Left lung (tissue), 10 donors: Measurements from ENCODE around the gene PTPRN2. TPM values are rescaled to one million over a fixed set of nuclear protein-coding genes. Genes with fewer than 3 reads are reported as not detected.
A peak's percentile ranks its signal among the peaks of the same experiment; 100 is the strongest.

Source experiments
- ATAC-seq: fragments of 200-7000 bp; cut with Tn5 transposase; one replicate; pipeline ENCODE4 v1.9.1; 2020; ENCODE audit warnings: moderate library complexity
- DNase-seq, 4 donors: peaks; one replicate each; pipeline ENCODE4 v3.0.0-alpha.2; 2013 to 2020
- H3K27ac ChIP-seq, 2 donors: fragments of 200-600 bp; sonication (generic) in 1 of 2; one replicate each; pipeline versions ENCODE4 v1.5.0 to v1.8.0; 2020 to 2021
- H3K27me3 ChIP-seq, 2 donors: fragments of 200-600 bp; sonication (generic) in 1 of 2; one replicate each; pipeline versions ENCODE4 v1.5.0 to v1.8.0; 2020 to 2021
- H3K36me3 ChIP-seq, 2 donors: fragments of 200-600 bp; sonication (generic) in 1 of 2; one replicate each; pipeline versions ENCODE4 v1.5.0 to v1.8.0; 2020 to 2021
- H3K4me1 ChIP-seq, 2 donors: fragments of 200-600 bp; one replicate each; pipeline ENCODE4 v1.8.0; 2021
- H3K4me3 ChIP-seq, 2 donors: fragments of 200-600 bp; sonication (generic) in 1 of 2; one replicate each; pipeline versions ENCODE4 v1.5.0 to v1.8.0; 2020 to 2021; ENCODE audit warnings: mild to moderate bottlenecking in 1 of 2
- H3K9me3 ChIP-seq, 2 donors: fragments of 200-600 bp; sonication (generic) in 1 of 2; one replicate each; pipeline versions ENCODE4 v1.5.0 to v1.8.0; 2020 to 2021
- intact Hi-C, 2 donors: fragments of 100-400 bp; cut with DNase I; formaldehyde crosslinking; loops; one replicate each; pipeline versions ENCODE4 v1.11.2 to v1.14.2; 2022
- polyA plus RNA-seq, 6 donors: library from polyadenylated mRNA; unstranded; fragments of 120-200 nt; gene quantifications; one replicate each; pipeline ENCODE4 v1.2.1, GENCODE V29; 2013; ENCODE audit not compliant: insufficient read length in 6 of 6
- total RNA-seq, 2 donors: library from RNA; stranded (reverse); fragmentation: NEBNext Ultra II Directional; extraction: Animal tissue kit (Norgen Biotek cat#: 25700); gene quantifications; one replicate each; pipeline ENCODE4 v1.2.1, GENCODE V29; 2021
- TF ChIP-seq, protein P1 (sequence below), 2 donors: fragments of 200-600 bp; sonication (generic) in 1 of 2; IDR thresholded peaks; one replicate each; pipeline versions ENCODE4 v1.5.0 to v1.8.0; 2021; ENCODE audit warnings: antibody characterized with exemption in 2 of 2
- donor health status: DM: no; HTN: yes; CAD: no.
- donor health status: DM: no; HTN: no; CAD: no.

PTPRN2 gene
- total and polyA plus RNA-seq, 8 donors = 4.0 to 7.8 (median 6.8) TPM

DNA sequence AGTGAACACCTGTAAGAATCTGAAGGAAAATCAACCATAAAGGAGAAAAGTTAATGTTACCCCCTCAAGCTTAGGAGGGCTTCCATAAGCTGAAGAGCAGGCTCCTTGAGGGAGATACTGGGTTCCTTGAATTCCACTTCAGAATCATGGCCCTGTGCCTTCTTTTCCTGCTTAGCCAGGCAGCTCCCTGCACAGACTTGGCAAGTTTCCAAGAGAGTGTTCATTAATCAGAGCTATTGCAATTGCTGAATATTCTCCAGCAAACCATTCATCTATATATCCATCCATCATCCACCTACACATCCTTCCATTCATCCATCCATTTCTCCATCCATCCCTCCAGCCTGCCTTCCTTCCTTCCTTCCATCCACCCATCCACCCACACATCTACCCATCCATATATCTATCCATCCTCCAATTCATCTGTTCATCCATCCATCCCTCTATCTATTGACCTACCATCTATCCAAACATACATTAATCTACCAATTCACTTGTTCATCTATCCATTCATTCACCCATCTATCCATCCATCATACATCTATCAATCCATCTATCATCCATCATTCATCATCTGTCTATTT lies 574.4 kb downstream of the PTPRN2 start:
- TF ChIP-seq, protein P1, sequence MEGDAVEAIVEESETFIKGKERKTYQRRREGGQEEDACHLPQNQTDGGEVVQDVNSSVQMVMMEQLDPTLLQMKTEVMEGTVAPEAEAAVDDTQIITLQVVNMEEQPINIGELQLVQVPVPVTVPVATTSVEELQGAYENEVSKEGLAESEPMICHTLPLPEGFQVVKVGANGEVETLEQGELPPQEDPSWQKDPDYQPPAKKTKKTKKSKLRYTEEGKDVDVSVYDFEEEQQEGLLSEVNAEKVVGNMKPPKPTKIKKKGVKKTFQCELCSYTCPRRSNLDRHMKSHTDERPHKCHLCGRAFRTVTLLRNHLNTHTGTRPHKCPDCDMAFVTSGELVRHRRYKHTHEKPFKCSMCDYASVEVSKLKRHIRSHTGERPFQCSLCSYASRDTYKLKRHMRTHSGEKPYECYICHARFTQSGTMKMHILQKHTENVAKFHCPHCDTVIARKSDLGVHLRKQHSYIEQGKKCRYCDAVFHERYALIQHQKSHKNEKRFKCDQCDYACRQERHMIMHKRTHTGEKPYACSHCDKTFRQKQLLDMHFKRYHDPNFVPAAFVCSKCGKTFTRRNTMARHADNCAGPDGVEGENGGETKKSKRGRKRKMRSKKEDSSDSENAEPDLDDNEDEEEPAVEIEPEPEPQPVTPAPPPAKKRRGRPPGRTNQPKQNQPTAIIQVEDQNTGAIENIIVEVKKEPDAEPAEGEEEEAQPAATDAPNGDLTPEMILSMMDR (IDR thresholded peaks at IDR 0.05) = no peak
- H3K27me3 ChIP-seq = peaks cover 0 to 14% of the 10 kb centered on the region in 2 donors
- peaks cover 3 to 7% of the 10 kb centered on the region in 2 donors for H3K4me1 ChIP-seq
- H3K36me3 ChIP-seq = no peaks in the 10 kb centered on the region
- no peak overlapping the region for H3K4me3 ChIP-seq
- ATAC-seq (no peak), DNase-seq (peak in 1 of 4 donors; percentile 9)
- H3K9me3 ChIP-seq = no peaks in the 10 kb centered on the region
- no peak overlapping the region for H3K27ac ChIP-seq
- intact Hi-C loops = no loop called here

DNA sequence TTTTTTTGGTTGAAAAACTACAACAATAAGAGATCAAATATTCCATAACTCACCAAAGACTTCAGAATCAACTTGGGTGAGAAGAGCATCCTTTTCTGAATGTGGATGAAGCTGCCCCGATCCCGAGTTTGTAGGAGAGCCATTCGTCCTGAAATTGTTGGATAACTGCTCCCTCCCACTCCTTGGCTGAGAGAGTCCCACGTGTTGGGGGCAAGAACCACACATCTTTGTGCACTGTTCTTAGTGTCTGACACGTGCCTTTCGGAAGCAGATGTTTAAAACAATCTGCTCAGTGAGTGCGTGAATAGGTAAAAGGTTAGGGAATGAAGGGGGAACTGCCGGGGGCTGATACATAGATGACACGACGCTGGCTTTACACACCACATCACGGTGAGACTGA lies 575.7 kb downstream of the PTPRN2 start:
- TF ChIP-seq, protein P1 (IDR thresholded peaks at IDR 0.05) = no peak
- no peaks in the 10 kb centered on the region for H3K36me3 ChIP-seq
- no peak overlapping the region for H3K27ac ChIP-seq
- no peak for ATAC-seq
- H3K27me3 ChIP-seq = peaks cover 0 to 14% of the 10 kb centered on the region in 2 donors
- intact Hi-C loops = no loop called here
- H3K4me3 ChIP-seq = no peak overlapping the region
- DNase-seq = no peak
- no peaks in the 10 kb centered on the region for H3K9me3 ChIP-seq
- peaks cover 3 to 7% of the 10 kb centered on the region in 2 donors for H3K4me1 ChIP-seq

DNA sequence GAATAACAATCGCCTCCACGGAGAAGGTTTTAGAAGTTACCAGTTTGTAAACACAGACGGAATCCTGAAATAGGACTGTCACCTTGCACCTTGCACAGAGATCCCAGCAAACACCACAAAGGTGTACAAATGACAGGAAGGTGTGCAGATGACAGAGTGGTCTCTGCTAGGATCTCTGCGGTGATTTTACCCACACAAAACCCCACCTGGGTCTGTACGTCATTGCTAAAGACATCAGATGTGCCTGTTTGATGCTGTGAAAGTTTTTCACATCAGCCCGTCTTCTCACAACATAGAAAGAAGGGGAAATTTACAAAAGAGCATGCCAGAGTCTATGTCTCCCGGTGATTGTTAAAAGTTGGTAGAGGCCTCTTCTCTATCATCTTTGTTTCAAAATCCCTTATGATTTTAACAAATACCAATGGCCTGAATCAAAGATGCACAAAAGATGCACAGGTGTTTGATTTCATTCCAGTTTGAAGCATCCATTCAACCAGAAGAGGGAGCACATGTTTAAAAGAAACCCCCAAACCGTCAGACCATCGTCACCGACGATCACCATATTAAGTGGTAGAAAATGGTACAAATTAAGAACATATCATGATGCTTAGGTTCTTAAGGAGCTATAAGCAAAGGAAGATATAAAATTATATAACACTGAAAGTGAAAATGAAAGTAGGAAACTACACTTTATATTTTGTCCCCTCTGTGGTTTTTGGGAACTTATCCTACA lies 576.5 kb downstream of the PTPRN2 start:
- no peak for ATAC-seq
- TF ChIP-seq, protein P1 (IDR thresholded peaks at IDR 0.05) = no peak
- intact Hi-C loops = no loop called here

DNA sequence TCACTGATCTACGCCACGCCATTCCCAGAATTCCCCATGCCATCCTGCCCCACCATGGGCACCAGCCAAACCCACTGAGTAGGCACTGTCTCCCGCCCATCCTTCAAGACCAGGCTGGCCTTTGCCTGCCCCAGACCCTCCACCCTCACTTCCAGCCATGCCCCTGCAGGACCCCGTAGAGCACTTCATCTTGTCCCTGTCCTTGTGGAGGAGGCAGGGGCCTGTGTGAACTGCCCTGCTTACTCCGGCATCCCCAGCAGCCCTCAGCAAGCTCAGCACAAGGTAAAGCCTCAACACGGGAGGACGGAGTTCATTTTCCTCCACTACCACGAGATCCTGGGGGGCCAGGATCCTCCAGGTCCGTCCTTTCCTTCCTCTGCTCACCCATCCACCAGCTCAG lies 577.7 kb downstream of the PTPRN2 start:
- Histone ChIP-seq H3K9me3 (no peaks in the 10 kb centered on the region), H3K27me3 (no peaks in the 10 kb centered on the region), H3K36me3 (no peaks in the 10 kb centered on the region), H3K27ac (no peak overlapping the region), H3K4me3 (no peak overlapping the region), H3K4me1 (no peaks in the 10 kb centered on the region)
- ATAC-seq (no peak), DNase-seq (no peak)
- TF ChIP-seq, protein P1 (IDR thresholded peaks at IDR 0.05) = no peak
- intact Hi-C loops = no loop called here

More for the DNA sequence above, 576.5 kb downstream of the PTPRN2 start:
- Histone ChIP-seq H3K4me3 (no peak overlapping the region), H3K27me3 (peaks cover 0 to 9% of the 10 kb centered on the region in 2 donors), H3K9me3 (no peaks in the 10 kb centered on the region), H3K27ac (no peak overlapping the region), H3K36me3 (no peaks in the 10 kb centered on the region), H3K4me1 (peaks cover under 1 to 2% of the 10 kb centered on the region in 2 donors)
- no peak for DNase-seq

DNA sequence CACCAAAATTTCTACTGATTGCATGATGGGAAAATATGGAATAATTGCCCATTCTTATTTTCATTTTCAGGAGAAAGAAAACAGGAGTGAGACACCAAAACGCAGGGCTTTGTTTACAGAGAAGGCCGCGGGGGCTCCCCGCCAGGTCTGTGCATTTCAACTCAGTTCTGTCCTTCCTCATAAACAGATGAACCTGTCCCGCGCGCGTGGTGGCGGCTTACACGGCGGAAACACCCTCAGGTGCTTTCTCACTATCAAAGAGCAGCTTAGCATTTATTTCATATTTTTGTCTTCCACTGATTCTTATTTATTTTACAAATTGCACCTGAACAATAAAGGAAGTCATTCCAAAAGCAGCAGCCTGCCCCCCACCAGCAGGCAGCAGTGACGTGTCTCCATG lies 579.4 kb downstream of the PTPRN2 start:
- TF ChIP-seq, protein P1 (IDR thresholded peaks at IDR 0.05) = no peak
- Histone ChIP-seq H3K36me3 (no peaks in the 10 kb centered on the region), H3K9me3 (no peaks in the 10 kb centered on the region), H3K4me1 (no peaks in the 10 kb centered on the region), H3K27ac (no peak overlapping the region), H3K27me3 (no peaks in the 10 kb centered on the region), H3K4me3 (no peak overlapping the region)
- intact Hi-C loops = no loop called here
- ATAC-seq (no peak), DNase-seq (no peak)
